ENCODE results near the gene DMBX1.

- TF ChIP-seq CTCF (IDR thresholded peaks at IDR 0.05) (no peak), POLR2A (IDR thresholded peaks at IDR 0.05) (no peak)
Measured at GRCh38 chr1:46450160-46450517, 39.5 kb upstream of the DMBX1 start.

Data from stomach (tissue), 4 donors.